Mesendoderm (in vitro differentiated cells): ENCODE measurements around the gene TTC23. TPM values are rescaled to one million over a fixed set of nuclear protein-coding genes. Genes with fewer than 3 reads are reported as not detected.

ENCODE experiments used
- DNase-seq: peaks from one replicate; pipeline ENCODE4 v3.0.0; 2013
- H2AK5ac ChIP-seq: 2 replicates; pipeline ENCODE4 v1.6.1; 2013; ENCODE audit warnings: low read length, inconsistent platforms
- H2BK120ac ChIP-seq: 2 replicates; pipeline ENCODE4 v1.6.1; 2013; ENCODE audit warnings: low read depth, mild to moderate bottlenecking, low read length, moderate library complexity, mixed read lengths
- H2BK15ac ChIP-seq: replicated peaks from 2 replicates; pipeline ENCODE4 v1.6.1; 2013; ENCODE audit warnings: low read depth, mild to moderate bottlenecking, moderate library complexity
- H2BK5ac ChIP-seq: 2 replicates; pipeline ENCODE4 v1.6.1; 2013; ENCODE audit warnings: low read length, inconsistent platforms
- H3K18ac ChIP-seq: 2 replicates; pipeline ENCODE4 v1.6.1; 2013; ENCODE audit warnings: mild to moderate bottlenecking, low read length, mixed read lengths
- H3K23ac ChIP-seq: one replicate; pipeline ENCODE4 v1.6.1; 2013; ENCODE audit warnings: low read length
- H3K27ac ChIP-seq: 2 replicates; pipeline ENCODE4 v1.5.1; 2013; ENCODE audit warnings: low read depth, mild to moderate bottlenecking, inconsistent platforms, low read length, moderate library complexity
- H3K27me3 ChIP-seq: 2 replicates; pipeline ENCODE4 v1.6.1; 2013; ENCODE audit warnings: low read length, control low read depth, mild to moderate bottlenecking, inconsistent platforms; ENCODE audit not compliant: insufficient read depth, poor library complexity
- H3K36me3 ChIP-seq: 2 replicates; pipeline ENCODE4 v1.6.1; 2013; ENCODE audit warnings: low read length, inconsistent platforms; ENCODE audit not compliant: control insufficient read depth, insufficient read depth
- H3K4ac ChIP-seq: one replicate; pipeline ENCODE4 v1.6.1; 2013; ENCODE audit warnings: low read depth, mild to moderate bottlenecking, low read length, moderate library complexity
- H3K4me1 ChIP-seq: 2 replicates; pipeline ENCODE4 v1.6.1; 2013; ENCODE audit warnings: low read depth, low read length, inconsistent platforms; ENCODE audit not compliant: control insufficient read depth
- H3K4me2 ChIP-seq: 2 replicates; pipeline ENCODE4 v1.6.1; 2013; ENCODE audit warnings: low read length
- H3K4me3 ChIP-seq: 2 replicates; pipeline ENCODE4 v1.5.1; 2013; ENCODE audit warnings: mild to moderate bottlenecking, low read length
- H3K56ac ChIP-seq: one replicate; pipeline ENCODE4 v1.6.1; 2013; ENCODE audit warnings: low read length
- H3K79me1 ChIP-seq: 2 replicates; pipeline ENCODE4 v1.6.1; 2013; ENCODE audit warnings: low read length, inconsistent platforms
- H3K79me2 ChIP-seq: 2 replicates; pipeline ENCODE4 v1.6.1; 2013; ENCODE audit warnings: mild to moderate bottlenecking, low read length; ENCODE audit not compliant: control insufficient read depth, insufficient read depth
- H3K9ac ChIP-seq: 2 replicates; pipeline ENCODE4 v1.6.1; 2013; ENCODE audit warnings: low read length, inconsistent platforms
- H4K5ac ChIP-seq: one replicate; pipeline ENCODE4 v1.6.1; 2013; ENCODE audit warnings: low read length
- H4K8ac ChIP-seq: one replicate; pipeline ENCODE4 v1.6.1; 2013; ENCODE audit warnings: low read depth, mild to moderate bottlenecking, control low read depth, low read length, moderate library complexity
- WGBS: extraction: QIAGEN DNeasy Blood & Tissue Kit; methylation state at CpG from one replicate; pipeline ENCODE4 v1.1.7; 2013; ENCODE audit warnings: low lambda C conversion rate, missing lambda C conversion rate; ENCODE audit not compliant: insufficient coverage; ENCODE audit errors: extremely low coverage; 5-methylcytosine and 5-hydroxymethylcytosine counted together
- polyA plus RNA-seq, 2 experiments: library from polyadenylated mRNA; stranded (reverse); fragments of 200-250 nt; gene quantifications; one replicate each; pipeline ENCODE4 v1.2.3, GENCODE V29; 2013

The TTC23 gene, protein sequence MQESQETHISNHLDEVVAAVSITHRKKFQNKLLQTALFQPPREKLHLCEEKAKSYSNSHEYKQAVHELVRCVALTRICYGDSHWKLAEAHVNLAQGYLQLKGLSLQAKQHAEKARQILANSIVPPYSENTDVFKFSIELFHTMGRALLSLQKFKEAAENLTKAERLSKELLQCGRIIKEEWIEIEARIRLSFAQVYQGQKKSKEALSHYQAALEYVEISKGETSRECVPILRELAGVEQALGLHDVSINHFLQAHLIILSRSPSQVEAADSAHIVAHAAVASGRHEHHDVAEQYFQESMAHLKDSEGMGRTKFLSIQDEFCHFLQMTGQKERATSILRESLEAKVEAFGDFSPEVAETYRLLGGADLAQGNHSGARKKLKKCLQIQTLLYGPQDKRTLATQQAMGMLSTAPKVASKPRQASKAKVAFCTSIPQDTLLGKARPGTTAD
- polyA plus RNA-seq (2013, experiment 1 of 2): 12.7 TPM
- polyA plus RNA-seq (2013, experiment 2 of 2): 12.5 TPM

DNA sequence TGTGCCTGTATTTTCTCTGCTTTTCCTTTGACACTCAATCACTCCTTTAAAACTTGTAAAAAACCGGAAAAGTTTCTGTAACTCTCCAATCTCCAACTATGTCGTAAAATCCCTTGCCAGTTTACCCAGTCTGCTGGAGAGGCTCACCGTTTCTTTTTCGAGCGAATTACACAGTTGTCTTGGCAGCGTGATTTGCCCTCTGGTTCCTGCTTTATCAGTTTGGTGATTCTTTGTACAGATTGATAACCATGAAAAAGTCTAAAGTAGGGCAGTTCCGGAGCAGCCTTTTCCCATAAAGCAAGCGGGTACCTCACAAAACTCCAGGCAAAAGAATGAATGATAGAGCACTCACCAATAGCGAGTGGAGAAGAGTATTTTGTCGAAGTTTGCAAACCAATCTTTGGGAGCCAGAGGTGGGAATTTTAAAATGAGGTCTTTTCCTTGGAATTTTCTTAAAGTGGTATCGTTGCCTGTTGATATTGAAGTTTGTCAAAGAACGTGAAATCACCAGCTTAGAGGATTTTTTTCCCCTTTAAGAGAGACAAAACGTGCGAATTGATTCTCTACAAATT is at the start of gene TTC23:
TSS of gene TTC23 (minus strand) at position 312 of the 572 bp plus-strand sequence. CDS start 20,869 bp downstream, outside the sequence.
- peak within 1 kb of the TSS; percentile 0 for H3K4ac ChIP-seq
- peak within 1 kb of the TSS; percentile 75 for H3K56ac ChIP-seq
- H4K8ac ChIP-seq: no peak within 1 kb of the TSS
- H2BK5ac ChIP-seq: no peak within 1 kb of the TSS
- DNase-seq: peak; percentile 92
- peak within 1 kb of the TSS; percentile 43 for H3K4me3 ChIP-seq
- peak within 1 kb of the TSS; percentile 48 for H2BK120ac ChIP-seq
- H3K9ac ChIP-seq: peak within 1 kb of the TSS; percentile 70
- peaks cover 4% of the 10 kb centered on the region for H3K79me1 ChIP-seq
- H3K36me3 ChIP-seq: no peaks in the 10 kb centered on the region
- no peak within 1 kb of the TSS for H2BK15ac ChIP-seq
- no peaks in the 10 kb centered on the region for H3K27me3 ChIP-seq
- no peak within 1 kb of the TSS for H4K5ac ChIP-seq
- WGBS: no CpG with 5 or more reads among the region's 14 CpGs
- no peak within 1 kb of the TSS for H3K23ac ChIP-seq
- H3K4me1 ChIP-seq: peaks cover 2% of the 10 kb centered on the region
- peaks cover 5% of the 10 kb centered on the region for H3K79me2 ChIP-seq
- H3K4me2 ChIP-seq: peak within 1 kb of the TSS; percentile 67
- no peak within 1 kb of the TSS for H3K18ac ChIP-seq
- H2AK5ac ChIP-seq: no peak within 1 kb of the TSS
- H3K27ac ChIP-seq: no peak within 1 kb of the TSS

DNA sequence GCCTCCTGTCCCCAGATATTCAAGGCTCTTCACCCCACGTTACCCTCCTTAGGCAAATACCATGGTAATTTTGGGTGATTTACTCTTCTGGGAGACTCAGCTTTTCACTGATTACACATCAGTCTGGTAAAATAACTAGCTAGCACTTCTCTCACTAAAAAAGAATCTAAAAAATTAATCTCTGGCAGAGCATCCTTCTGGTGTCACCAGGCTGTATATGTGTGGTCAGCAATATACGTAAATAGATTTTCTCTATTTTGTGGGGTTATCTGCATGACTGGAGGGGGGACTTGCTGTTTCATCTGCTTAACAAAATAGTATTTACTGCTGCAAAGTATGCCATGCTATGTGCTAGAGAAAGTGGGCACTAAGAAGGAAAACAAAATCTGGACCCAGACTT is 47.0 kb upstream of the TTC23 start:
- H4K5ac ChIP-seq: no peak overlapping the region

DNA sequence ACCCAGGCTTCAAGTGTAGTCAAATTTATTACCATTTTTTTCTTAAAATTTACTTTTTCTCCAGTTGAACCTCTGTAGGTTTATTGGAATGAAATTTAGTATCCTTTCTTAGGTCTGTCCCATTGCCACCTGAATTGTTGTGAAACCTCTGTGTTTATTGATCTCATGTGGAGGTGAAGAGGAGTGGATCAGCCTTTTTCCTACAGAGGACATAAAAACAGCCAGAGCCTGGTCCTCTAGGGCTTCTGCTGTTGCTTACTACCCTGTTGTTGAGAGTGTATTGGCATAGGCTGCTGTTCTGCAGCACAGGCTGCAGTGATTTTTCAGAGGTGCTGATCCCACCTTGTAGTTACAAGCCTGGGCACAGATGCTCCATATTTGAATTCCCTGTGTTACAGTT is 46.5 kb upstream of the TTC23 start:
- no peak overlapping the region for H3K18ac ChIP-seq
- H2BK15ac ChIP-seq: no peak overlapping the region
- H3K4me3 ChIP-seq: no peak overlapping the region
- no peak overlapping the region for H3K4ac ChIP-seq
- no peak overlapping the region for H3K4me2 ChIP-seq
- no peak overlapping the region for H3K9ac ChIP-seq
- no peak overlapping the region for H4K5ac ChIP-seq
- peak overlapping the region; percentile 25 for H3K56ac ChIP-seq
- no peaks in the 10 kb centered on the region for H3K4me1 ChIP-seq
- no peak overlapping the region for H2BK5ac ChIP-seq
- no peaks in the 10 kb centered on the region for H3K79me1 ChIP-seq
- H4K8ac ChIP-seq: no peak overlapping the region
- no peak overlapping the region for H3K27ac ChIP-seq
- H2AK5ac ChIP-seq: no peak overlapping the region
- H3K23ac ChIP-seq: no peak overlapping the region
- H2BK120ac ChIP-seq: no peak overlapping the region
- no peaks in the 10 kb centered on the region for H3K27me3 ChIP-seq
- no peaks in the 10 kb centered on the region for H3K79me2 ChIP-seq
- no peak for DNase-seq
- no peaks in the 10 kb centered on the region for H3K36me3 ChIP-seq

More for the DNA sequence above, 47.0 kb upstream of the TTC23 start:
- no CpG with 5 or more reads among the region's 2 CpGs for WGBS
- Histone ChIP-seq H3K4me2 (no peak overlapping the region), H3K27ac (no peak overlapping the region), H3K56ac (no peak overlapping the region), H3K4me1 (no peaks in the 10 kb centered on the region), H4K8ac (no peak overlapping the region), H3K36me3 (no peaks in the 10 kb centered on the region), H3K79me2 (no peaks in the 10 kb centered on the region), H2BK5ac (no peak overlapping the region), H3K23ac (no peak overlapping the region), H3K4me3 (no peak overlapping the region), H2AK5ac (no peak overlapping the region), H3K9ac (no peak overlapping the region), H3K79me1 (no peaks in the 10 kb centered on the region), H2BK15ac (no peak overlapping the region), H3K18ac (no peak overlapping the region), H3K27me3 (no peaks in the 10 kb centered on the region), H3K4ac (no peak overlapping the region), H2BK120ac (no peak overlapping the region)
- DNase-seq: no peak

DNA sequence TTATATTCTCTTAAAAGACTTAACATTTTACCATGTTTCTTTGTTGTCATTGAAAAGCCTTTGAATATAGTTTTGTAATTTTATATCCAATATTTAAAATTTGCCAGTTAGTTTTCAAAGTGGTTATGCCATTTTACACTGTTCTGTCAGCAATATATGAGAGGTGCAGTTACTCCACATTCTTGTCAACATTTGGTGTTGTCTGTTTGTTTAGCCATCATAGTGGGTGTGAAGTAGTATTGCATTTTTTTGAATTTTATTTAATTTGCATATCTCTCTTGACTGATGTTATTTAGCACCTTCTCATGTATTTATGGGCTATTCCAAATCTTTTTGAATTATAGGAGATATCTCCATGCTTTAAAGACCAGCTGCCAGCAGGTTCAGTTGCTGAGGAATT is 42.3 kb upstream of the TTC23 start:
- no peak overlapping the region for H2AK5ac ChIP-seq

DNA sequence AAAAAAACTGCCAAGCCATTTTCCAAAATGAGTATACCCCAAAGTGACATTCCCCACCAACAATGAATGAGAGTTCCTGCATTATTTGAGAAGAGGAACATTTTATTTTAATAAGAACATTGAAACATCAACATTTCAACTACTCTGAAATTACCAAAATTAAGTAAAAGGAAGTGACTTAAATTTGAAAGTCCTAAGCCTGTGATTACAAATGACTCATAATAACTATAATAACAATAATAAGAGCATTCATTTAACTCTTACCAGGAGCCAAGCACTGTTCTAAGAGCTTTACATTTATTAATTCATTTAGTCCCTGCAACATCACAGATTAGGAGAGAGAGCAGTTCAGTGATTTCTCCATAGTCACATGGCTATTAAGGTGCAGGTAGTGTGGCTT is 34.3 kb upstream of the TTC23 start:
- no peak overlapping the region for H4K5ac ChIP-seq
- no peak overlapping the region for H2BK120ac ChIP-seq
- no peaks in the 10 kb centered on the region for H3K79me2 ChIP-seq
- H3K27ac ChIP-seq: no peak overlapping the region
- no peak for DNase-seq
- no peaks in the 10 kb centered on the region for H3K36me3 ChIP-seq
- no peak overlapping the region for H3K23ac ChIP-seq
- no peak overlapping the region for H3K18ac ChIP-seq
- H4K8ac ChIP-seq: no peak overlapping the region
- H2AK5ac ChIP-seq: no peak overlapping the region
- no peak overlapping the region for H3K9ac ChIP-seq
- H3K4me1 ChIP-seq: no peaks in the 10 kb centered on the region
- no peak overlapping the region for H3K4me3 ChIP-seq
- H3K4ac ChIP-seq: no peak overlapping the region
- H2BK5ac ChIP-seq: no peak overlapping the region
- H3K27me3 ChIP-seq: no peaks in the 10 kb centered on the region
- H2BK15ac ChIP-seq: no peak overlapping the region
- no peak overlapping the region for H3K56ac ChIP-seq
- no peak overlapping the region for H3K4me2 ChIP-seq
- no peaks in the 10 kb centered on the region for H3K79me1 ChIP-seq

More for the DNA sequence above, 42.3 kb upstream of the TTC23 start:
- Histone ChIP-seq H4K8ac (no peak overlapping the region), H2BK120ac (no peak overlapping the region), H3K36me3 (no peaks in the 10 kb centered on the region), H3K23ac (no peak overlapping the region), H3K4ac (no peak overlapping the region), H3K18ac (no peak overlapping the region), H3K4me1 (no peaks in the 10 kb centered on the region), H3K79me1 (no peaks in the 10 kb centered on the region), H3K9ac (no peak overlapping the region), H3K27ac (no peak overlapping the region), H4K5ac (no peak overlapping the region), H3K79me2 (no peaks in the 10 kb centered on the region), H3K4me2 (no peak overlapping the region), H3K56ac (no peak overlapping the region), H2BK15ac (no peak overlapping the region), H3K4me3 (no peak overlapping the region), H2BK5ac (no peak overlapping the region), H3K27me3 (no peaks in the 10 kb centered on the region)
- DNase-seq: no peak
